Heart left ventricle (tissue), 13 donors: ENCODE results near the gene HLA-DPB1.

Experiments used
- POLR2A ChIP-seq, 2 donors: fragments of 450-650 bp; IDR thresholded peaks; one replicate each; pipeline ENCODE4 v1.6.1; 2017; ENCODE audit warnings: antibody characterized with exemption in 2 of 2, mild to moderate bottlenecking in 2 of 2, moderate library complexity in 2 of 2
- TF ChIP-seq, protein P1 (sequence below), 12 donors: fragments of 200-600 bp; sonication (generic) in 4 of 12; IDR thresholded peaks; one replicate each; pipeline versions ENCODE4 v1.5.0 to v1.8.0; 2018 to 2022; ENCODE audit warnings: antibody characterized with exemption in 12 of 12, mild to moderate bottlenecking in 5 of 12
- donor health status: ischemic (EF 13 %, LVEDD 7.1; RV severe dilation, severe dysfunction).
- donor health status: DM: no; HTN: yes; CAD: no.
- donor health status: DM: no; HTN: no; CAD: no.
- donor health status: ischemic (EF 25% LVEDD 6.9; RV normal size, moderate dysfunction).
- donor health status: ischemic (EF 25% LVEDD 5.7; RV mildly dilated, moderate dysfunction).
- donor health status: ischemic (EF 35%, LVEDD 5.7; RV mildly dilated, moderate dysfunction).
- donor health status: nonischemic (EF 11% LVEDD 7.7; RV severe dilation, severe dysfunction).
- donor health status: DM: yes; HTN: yes; CAD: no.
- donor health status: PGD.
- donor health status: ischemic (EF 29% LVEDD 5.4; RV normal size, mild dysfunction).
- donor health status: nonischemic (EF 23%, LVEDD 6.1; RV moderate dilation, normal function).

DNA sequence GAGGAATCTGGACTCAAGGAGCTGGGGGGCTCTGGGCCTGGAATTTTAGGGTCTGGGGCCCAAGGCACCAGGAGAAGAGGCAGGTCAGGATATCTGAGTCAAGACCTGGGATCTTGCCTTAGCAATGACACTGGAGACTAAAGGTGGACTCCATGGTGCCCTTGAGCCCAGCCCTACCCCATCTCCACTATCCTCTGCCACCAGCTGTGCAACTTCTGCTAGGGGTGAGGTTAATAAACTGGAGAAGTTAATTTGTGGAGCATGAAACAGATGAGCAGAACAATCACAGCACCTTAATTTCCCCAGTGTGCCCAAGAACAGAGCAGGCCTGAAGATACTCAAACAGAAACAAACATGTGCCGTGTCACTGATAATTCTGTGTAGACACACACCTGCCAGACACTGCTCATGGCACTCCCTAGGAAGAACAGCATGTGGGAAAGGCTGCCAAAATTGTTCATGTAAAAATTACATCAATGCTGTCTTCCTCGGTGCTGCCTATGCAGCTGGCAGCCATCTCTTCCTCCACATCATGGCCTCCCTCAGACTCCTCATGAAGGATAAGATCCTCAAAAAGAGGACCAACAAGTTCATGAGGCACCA is 3.2 kb downstream of the HLA-DPB1 start:
- TF ChIP-seq, protein P1, sequence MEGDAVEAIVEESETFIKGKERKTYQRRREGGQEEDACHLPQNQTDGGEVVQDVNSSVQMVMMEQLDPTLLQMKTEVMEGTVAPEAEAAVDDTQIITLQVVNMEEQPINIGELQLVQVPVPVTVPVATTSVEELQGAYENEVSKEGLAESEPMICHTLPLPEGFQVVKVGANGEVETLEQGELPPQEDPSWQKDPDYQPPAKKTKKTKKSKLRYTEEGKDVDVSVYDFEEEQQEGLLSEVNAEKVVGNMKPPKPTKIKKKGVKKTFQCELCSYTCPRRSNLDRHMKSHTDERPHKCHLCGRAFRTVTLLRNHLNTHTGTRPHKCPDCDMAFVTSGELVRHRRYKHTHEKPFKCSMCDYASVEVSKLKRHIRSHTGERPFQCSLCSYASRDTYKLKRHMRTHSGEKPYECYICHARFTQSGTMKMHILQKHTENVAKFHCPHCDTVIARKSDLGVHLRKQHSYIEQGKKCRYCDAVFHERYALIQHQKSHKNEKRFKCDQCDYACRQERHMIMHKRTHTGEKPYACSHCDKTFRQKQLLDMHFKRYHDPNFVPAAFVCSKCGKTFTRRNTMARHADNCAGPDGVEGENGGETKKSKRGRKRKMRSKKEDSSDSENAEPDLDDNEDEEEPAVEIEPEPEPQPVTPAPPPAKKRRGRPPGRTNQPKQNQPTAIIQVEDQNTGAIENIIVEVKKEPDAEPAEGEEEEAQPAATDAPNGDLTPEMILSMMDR (IDR thresholded peaks at IDR 0.05): no peak
- TF ChIP-seq POLR2A (IDR thresholded peaks at IDR 0.05): no peak
